ENCODE measurements around the gene AKR1C4. TPM values are rescaled to one million over a fixed set of nuclear protein-coding genes. Genes with fewer than 3 reads are reported as not detected.

Gene AKR1C4
- not detected for total RNA-seq

DNA sequence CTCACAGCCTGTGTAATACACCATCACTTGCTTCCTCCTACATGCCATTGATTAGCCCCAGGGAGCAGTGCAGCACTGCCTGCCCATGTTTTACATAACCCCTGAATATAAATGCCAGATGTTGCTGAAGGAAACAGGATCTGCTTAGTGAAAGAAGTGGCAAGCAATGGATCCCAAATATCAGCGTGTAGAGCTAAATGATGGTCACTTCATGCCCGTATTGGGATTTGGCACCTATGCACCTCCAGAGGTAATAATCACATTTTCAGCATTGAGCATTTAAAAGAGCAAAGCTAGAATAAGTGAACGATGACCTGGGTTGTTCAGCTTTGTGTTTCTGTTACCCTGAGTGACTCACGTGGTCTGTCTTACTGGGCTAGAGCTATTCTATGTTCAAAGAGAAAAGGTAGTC, at the start of gene AKR1C4:
TSS of gene AKR1C4 (plus strand) at position 136 of the 412 bp plus-strand sequence. CDS start at position 167, 31 bp downstream.
- no peak for DNase-seq (ENCODE audit: low spot score)
- TF ChIP-seq, protein P1, sequence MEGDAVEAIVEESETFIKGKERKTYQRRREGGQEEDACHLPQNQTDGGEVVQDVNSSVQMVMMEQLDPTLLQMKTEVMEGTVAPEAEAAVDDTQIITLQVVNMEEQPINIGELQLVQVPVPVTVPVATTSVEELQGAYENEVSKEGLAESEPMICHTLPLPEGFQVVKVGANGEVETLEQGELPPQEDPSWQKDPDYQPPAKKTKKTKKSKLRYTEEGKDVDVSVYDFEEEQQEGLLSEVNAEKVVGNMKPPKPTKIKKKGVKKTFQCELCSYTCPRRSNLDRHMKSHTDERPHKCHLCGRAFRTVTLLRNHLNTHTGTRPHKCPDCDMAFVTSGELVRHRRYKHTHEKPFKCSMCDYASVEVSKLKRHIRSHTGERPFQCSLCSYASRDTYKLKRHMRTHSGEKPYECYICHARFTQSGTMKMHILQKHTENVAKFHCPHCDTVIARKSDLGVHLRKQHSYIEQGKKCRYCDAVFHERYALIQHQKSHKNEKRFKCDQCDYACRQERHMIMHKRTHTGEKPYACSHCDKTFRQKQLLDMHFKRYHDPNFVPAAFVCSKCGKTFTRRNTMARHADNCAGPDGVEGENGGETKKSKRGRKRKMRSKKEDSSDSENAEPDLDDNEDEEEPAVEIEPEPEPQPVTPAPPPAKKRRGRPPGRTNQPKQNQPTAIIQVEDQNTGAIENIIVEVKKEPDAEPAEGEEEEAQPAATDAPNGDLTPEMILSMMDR (IDR thresholded peaks at IDR 0.05): no peak
- no peaks in the 10 kb centered on the region for H3K27me3 ChIP-seq
- H3K27ac ChIP-seq: no peak within 1 kb of the TSS
- H3K9me3 ChIP-seq: peaks cover 0 to 13% of the 10 kb centered on the region in 2 donors
- H3K4me1 ChIP-seq: no peaks in the 10 kb centered on the region
- H3K4me3 ChIP-seq: no peak within 1 kb of the TSS
- no peaks in the 10 kb centered on the region for H3K36me3 ChIP-seq

DNA sequence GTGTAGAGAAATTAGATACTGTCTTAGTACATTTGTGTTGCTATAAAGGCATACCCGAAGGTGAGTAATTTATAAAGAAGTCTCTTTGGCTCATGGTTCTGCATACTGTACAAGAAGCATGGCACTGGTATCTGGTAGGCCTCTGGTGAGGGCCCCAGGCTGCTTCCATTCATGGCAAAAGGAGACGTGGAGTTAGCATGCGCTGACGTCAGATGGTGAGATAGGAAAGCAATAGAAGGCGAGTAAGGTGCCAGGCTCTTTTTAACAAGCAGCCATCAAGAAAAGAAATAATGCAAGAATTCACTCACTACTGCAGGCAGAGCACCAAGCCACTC, 49.8 kb upstream of the AKR1C4 start:
- TF ChIP-seq, protein P1 (IDR thresholded peaks at IDR 0.05): no peak
- DNase-seq (ENCODE audit: low spot score): no peak
- H3K27ac ChIP-seq: no peak overlapping the region
- H3K36me3 ChIP-seq: no peaks in the 10 kb centered on the region
- no peaks in the 10 kb centered on the region for H3K4me1 ChIP-seq
- peaks cover 0 to 13% of the 10 kb centered on the region in 2 donors for H3K9me3 ChIP-seq
- no peaks in the 10 kb centered on the region for H3K27me3 ChIP-seq
- no peak overlapping the region for H3K4me3 ChIP-seq

DNA sequence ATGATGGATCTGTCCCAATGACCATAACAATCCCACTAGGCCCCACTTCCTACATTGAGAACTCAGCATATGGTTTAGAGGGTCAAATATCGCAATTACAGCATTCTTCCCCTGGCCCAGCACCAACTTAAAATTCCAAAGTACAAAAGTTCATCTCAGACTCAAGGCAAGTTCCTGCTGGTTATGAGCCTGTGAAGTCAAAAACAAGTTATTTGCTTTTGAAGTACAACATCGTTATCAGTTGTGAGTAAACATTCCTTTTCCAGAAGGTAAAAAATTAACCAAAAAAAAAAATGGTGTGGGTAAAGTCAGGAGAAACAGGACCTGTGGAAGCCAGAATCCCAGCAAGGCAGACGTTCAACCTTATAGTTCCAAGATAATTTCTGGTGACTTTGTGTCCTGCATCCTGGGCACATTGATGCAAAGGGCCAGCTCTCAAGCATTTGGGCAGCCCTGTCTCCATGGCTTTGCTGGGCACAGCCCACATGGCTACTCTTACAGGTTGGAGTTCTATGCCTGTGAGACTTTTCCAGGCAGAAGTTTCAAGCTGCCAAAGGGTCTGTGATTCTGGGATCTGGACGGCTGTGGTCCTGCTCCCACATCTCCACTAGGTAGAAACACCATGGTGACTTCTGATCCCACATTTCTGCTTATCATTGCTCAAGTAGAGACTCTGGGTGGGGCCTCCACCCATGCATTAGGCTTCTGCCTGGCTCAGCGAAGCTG, 49.2 kb upstream of the AKR1C4 start:
- Histone ChIP-seq H3K27ac (no peak overlapping the region), H3K27me3 (no peaks in the 10 kb centered on the region), H3K36me3 (no peaks in the 10 kb centered on the region), H3K9me3 (peaks cover 0 to 13% of the 10 kb centered on the region in 2 donors), H3K4me1 (no peaks in the 10 kb centered on the region), H3K4me3 (no peak overlapping the region)
- TF ChIP-seq, protein P1 (IDR thresholded peaks at IDR 0.05): no peak
- no peak for DNase-seq (ENCODE audit: low spot score)

DNA sequence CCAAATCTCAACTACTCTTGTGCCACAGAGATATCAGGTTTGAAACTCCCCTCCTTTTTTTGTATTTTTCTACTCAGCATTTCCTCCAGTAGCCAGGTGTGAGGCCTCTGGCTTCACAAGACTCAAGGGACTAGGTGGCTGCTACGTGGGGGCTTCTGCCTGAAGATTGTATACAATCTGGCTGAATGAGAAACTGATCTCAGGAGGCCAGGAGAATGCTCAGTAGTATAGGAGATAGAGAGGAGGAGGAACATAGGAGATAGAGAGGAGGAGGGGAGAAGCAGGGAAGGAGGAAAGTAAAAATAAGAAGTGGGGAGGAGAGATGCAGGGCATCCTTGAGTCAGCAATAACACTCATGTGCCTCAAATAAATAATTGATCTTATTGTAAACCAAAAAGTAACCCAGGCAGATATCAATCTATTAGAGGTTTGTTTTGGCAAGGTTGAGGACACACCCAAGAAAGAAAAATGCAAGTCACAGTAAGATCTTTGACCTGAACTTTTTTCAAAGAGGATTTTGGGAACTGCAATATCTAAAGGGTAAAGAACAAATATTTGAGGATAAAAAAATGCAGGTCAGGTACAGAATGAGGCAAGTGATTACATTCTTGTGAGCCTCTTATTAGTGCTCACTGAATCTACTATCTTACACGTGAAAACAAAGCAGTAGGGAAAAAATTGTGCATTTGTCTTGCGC, 48.5 kb upstream of the AKR1C4 start:
- H3K36me3 ChIP-seq: no peaks in the 10 kb centered on the region
- TF ChIP-seq, protein P1 (IDR thresholded peaks at IDR 0.05): no peak
- no peaks in the 10 kb centered on the region for H3K4me1 ChIP-seq
- no peaks in the 10 kb centered on the region for H3K27me3 ChIP-seq
- DNase-seq (ENCODE audit: low spot score): no peak
- H3K9me3 ChIP-seq: peaks cover 0 to 13% of the 10 kb centered on the region in 2 donors
- H3K27ac ChIP-seq: no peak overlapping the region
- H3K4me3 ChIP-seq: no peak overlapping the region

DNA sequence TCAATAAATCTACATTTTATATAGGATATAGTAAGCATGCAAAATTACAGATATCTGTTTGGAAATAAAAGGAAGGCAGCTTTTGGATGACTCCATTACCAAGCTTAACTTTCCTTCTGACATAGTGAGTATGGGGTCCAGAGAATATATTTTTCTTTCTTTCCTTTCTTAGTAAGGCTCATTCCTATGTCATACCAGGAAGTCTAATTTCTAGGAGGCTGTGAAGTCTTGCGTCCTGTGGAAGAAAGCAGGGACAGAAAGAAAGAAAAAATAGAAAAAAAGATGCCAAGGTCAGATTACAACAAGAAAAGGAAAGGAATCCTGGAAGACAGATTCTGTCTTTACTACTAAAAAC, 48.0 kb upstream of the AKR1C4 start:
- no peaks in the 10 kb centered on the region for H3K36me3 ChIP-seq
- peaks cover 0 to 13% of the 10 kb centered on the region in 2 donors for H3K9me3 ChIP-seq
- no peaks in the 10 kb centered on the region for H3K27me3 ChIP-seq
- TF ChIP-seq, protein P1 (IDR thresholded peaks at IDR 0.05): no peak
- no peak overlapping the region for H3K27ac ChIP-seq
- no peak for DNase-seq (ENCODE audit: low spot score)
- H3K4me3 ChIP-seq: no peak overlapping the region
- no peaks in the 10 kb centered on the region for H3K4me1 ChIP-seq

Data from right atrium auricular region (tissue), 2 donors.